ENCODE measurements around the gene ACER3. TPM values are rescaled to one million over a fixed set of nuclear protein-coding genes. Genes with fewer than 3 reads are reported as not detected.
A peak's percentile ranks its signal among the peaks of the same experiment; 100 is the strongest.

The ACER3 gene
- total RNA-seq, 4 donors from 2014 or later, result 1.1 to 3.4 (median 2.6) TPM

GRCh38 chr11:77066229-77067042 is 205.7 kb downstream of the ACER3 start, which contains the start of gene CAPN5:
TSS of gene CAPN5 (plus strand) at chr11:77066971. CDS start at chr11:77084887, 17,916 bp downstream.
- ATAC-seq (peak; percentile 90 to 95), DNase-seq (peak; percentile 73 to 84)
- intact Hi-C loops (cut with DNase I; ENCODE audit: low total_unique reads) (loop anchor here (1.0 kb wide), 1 partner anchor 19 kb away; no protein-coding TSS in a partner anchor), in situ Hi-C loops (cut with MboI; ENCODE audit: low sequenced_read_pairs in 4 of 4) (no loop called here)
- TF ChIP-seq POLR2A (IDR thresholded peaks at IDR 0.05) (peak; percentile 79 to 80), CTCF (IDR thresholded peaks at IDR 0.05 in 4 of 5, conservative IDR thresholded peaks at IDR 0.05 in 1 of 5) (peak in 4 of 5 experiments; percentile 29 to 38 (median 37))
- H3K9me3 ChIP-seq, result no peaks in the 10 kb centered on the region
- H3K36me3 ChIP-seq, result no peaks in the 10 kb centered on the region
- H3K27me3 ChIP-seq, result no peaks in the 10 kb centered on the region
- H3K4me1 ChIP-seq, result peaks cover 7 to 16% of the 10 kb centered on the region in 2 donors
- H3K4me3 ChIP-seq, result peak within 1 kb of the TSS; percentile 74 to 92 (median 83)
- H3K27ac ChIP-seq, result peak within 1 kb of the TSS; percentile 83 to 88 (median 84)

- no peak for DNase-seq
- Histone ChIP-seq H3K36me3 (no peaks in the 10 kb centered on the region), H3K4me3 (no peak overlapping the region), H3K4me1 (peaks cover 7 to 24% of the 10 kb centered on the region in 2 donors), H3K27ac (no peak overlapping the region), H3K9me3 (no peaks in the 10 kb centered on the region), H3K27me3 (no peaks in the 10 kb centered on the region)
- in situ Hi-C loops (cut with MboI; ENCODE audit: low sequenced_read_pairs in 4 of 4), result no loop called here
- no peak for TF ChIP-seq CTCF (IDR thresholded peaks at IDR 0.05 in 4 of 5, conservative IDR thresholded peaks at IDR 0.05 in 1 of 5)
- TF ChIP-seq POLR2A (IDR thresholded peaks at IDR 0.05), result no peak
- ATAC-seq, result no peak
- intact Hi-C loops (cut with DNase I; ENCODE audit: low total_unique reads), result no loop called here
Measured at GRCh38 chr11:77067861-77068443, 207.2 kb downstream of the ACER3 start.

GRCh38 chr11:77068457-77069335 is 208.0 kb downstream of the ACER3 start:
- no peaks in the 10 kb centered on the region for H3K27me3 ChIP-seq
- no peaks in the 10 kb centered on the region for H3K36me3 ChIP-seq
- intact Hi-C loops (cut with DNase I; ENCODE audit: low total_unique reads) (no loop called here), in situ Hi-C loops (cut with MboI; ENCODE audit: low sequenced_read_pairs in 4 of 4) (no loop called here)
- ATAC-seq (no peak), DNase-seq (no peak)
- H3K4me1 ChIP-seq, result peaks cover 12 to 29% of the 10 kb centered on the region in 2 donors
- no peaks in the 10 kb centered on the region for H3K9me3 ChIP-seq
- no peak overlapping the region for H3K4me3 ChIP-seq
- no peak for TF ChIP-seq CTCF (IDR thresholded peaks at IDR 0.05 in 4 of 5, conservative IDR thresholded peaks at IDR 0.05 in 1 of 5)
- TF ChIP-seq POLR2A (IDR thresholded peaks at IDR 0.05), result no peak
- no peak overlapping the region for H3K27ac ChIP-seq

GRCh38 chr11:77069336-77069968 is 208.7 kb downstream of the ACER3 start:
- intact Hi-C loops (cut with DNase I; ENCODE audit: low total_unique reads) (no loop called here), in situ Hi-C loops (cut with MboI; ENCODE audit: low sequenced_read_pairs in 4 of 4) (no loop called here)
- peaks cover 19 to 31% of the 10 kb centered on the region in 2 donors for H3K4me1 ChIP-seq
- no peak overlapping the region for H3K27ac ChIP-seq
- DNase-seq (no peak), ATAC-seq (no peak)
- H3K27me3 ChIP-seq, result no peaks in the 10 kb centered on the region
- no peak overlapping the region for H3K4me3 ChIP-seq
- no peak for TF ChIP-seq POLR2A (IDR thresholded peaks at IDR 0.05)
- no peak for TF ChIP-seq CTCF (IDR thresholded peaks at IDR 0.05 in 4 of 5, conservative IDR thresholded peaks at IDR 0.05 in 1 of 5)
- H3K36me3 ChIP-seq, result no peaks in the 10 kb centered on the region
- no peaks in the 10 kb centered on the region for H3K9me3 ChIP-seq
